Activated naive CD4-positive, alpha-beta T cell treated with anti-CD3 and anti-CD28 coated beads, Interleukin-2, amount 10 ng/mL, durations not matched to agents 5 hours and 36 hours (primary cell): Measurements from ENCODE around the gene TBC1D19. TPM values are rescaled to one million over a fixed set of nuclear protein-coding genes. Genes with fewer than 3 reads are reported as not detected.

Source experiments
- total RNA-seq, 2 experiments: library from RNA; stranded (reverse); gene quantifications; one replicate each; pipeline ENCODE4 v1.2.3, GENCODE V29; 2021

Gene TBC1D19
- total RNA-seq: 1 to 10 TPM; 4.6 to 4.8 TPM

DNA sequence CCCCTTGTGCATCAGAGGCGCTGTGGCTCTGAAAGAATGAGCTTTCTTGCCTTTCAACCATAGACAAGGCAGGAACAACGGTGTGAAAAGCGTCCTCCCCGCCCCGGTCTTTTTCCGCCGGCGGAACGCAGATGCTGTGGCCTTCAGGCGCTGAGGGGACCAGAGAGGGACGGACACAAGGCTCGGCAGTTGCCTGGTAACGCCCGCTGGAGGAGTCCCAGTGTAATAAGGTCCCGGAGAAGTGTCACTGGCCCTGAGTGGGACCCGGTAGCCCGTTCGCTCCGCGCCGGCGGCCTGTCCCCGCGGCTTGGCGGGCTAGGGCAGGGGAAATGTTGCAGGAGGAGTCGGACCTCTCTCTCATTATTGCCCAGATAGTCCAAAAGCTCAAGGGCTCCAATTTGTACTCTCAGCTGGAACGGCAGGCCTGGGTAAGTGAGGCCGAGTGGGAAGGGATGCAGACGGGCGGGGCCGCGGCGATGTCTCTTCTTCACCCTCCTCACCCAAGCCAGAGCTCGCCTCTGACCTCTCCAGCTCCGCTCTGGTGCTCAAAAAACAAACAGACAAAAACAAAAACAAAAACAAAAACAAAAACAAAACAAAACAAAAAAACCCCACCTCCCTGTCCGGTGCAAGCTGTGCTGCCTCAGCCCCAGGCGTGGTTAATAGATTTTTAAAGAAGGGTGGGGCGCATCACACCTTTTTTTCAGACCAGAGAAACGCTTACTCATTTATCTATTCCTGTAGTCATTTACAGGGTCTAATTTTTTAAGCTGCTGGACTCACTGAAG, at the start of gene TBC1D19:
Gene TBC1D19, plus strand, starts transcription at position 220 of the 788 bp plus-strand sequence. Its CDS starts 110 bp downstream, at position 330.

Other genes starting within 250 kb of the TBC1D19 start
- not detected for gene CCKAR, start 93.6 kb upstream of the TBC1D19 start, total RNA-seq